HEK293 (cell line): ENCODE measurements around the gene GGT5.
"Not testable (repeated sequence)": the region's sequence is repeated elsewhere in the genome, so short reads cannot be mapped to it uniquely, and the experiment has no call there.

Experiments
- CTCF ChIA-PET: fragments of 350-600 bp; formaldehyde crosslinking; extraction: SDS; loops from one replicate; lab custom pipeline; 2021; ENCODE audit warnings: antibody characterized with exemption; lab: Yijun Ruan, JAX
- POLR2A ChIA-PET: fragments of 300-600 bp; formaldehyde crosslinking; extraction: SDS; loops from one replicate; lab custom pipeline; 2020; ENCODE audit warnings: antibody characterized with exemption, inconsistent platforms; lab: Yijun Ruan, JAX
- H3K27ac ChIP-seq: fragments of 200-500 bp; sonication (Bioruptor generic); 2 replicates; pipeline ENCODE4 v1.5.1; 2014; ENCODE audit warnings: low read depth, low read length, control low read depth, inconsistent platforms; ENCODE audit errors: extremely low read depth
- H3K36me3 ChIP-seq, 2 experiments: fragments of 200-500 bp in 1 of 2; sonication (Bioruptor generic) in 1 of 2; 1 replicate in 1 of 2; 2 replicates in 1 of 2; pipeline ENCODE4 v1.5.1; 2014 to 2017; ENCODE audit warnings: inconsistent platforms in 2 of 2, low read length in 2 of 2; ENCODE audit not compliant: control insufficient read depth in 2 of 2, insufficient read depth in 1 of 2
- H3K4me1 ChIP-seq: fragments of 200-500 bp; sonication (Bioruptor generic); 2 replicates; pipeline ENCODE4 v1.5.1; 2014; ENCODE audit warnings: mild to moderate bottlenecking, low read length, inconsistent platforms; ENCODE audit not compliant: control insufficient read depth, insufficient read depth
- H3K4me3 ChIP-seq: 2 replicates; pipeline ENCODE4 v1.5.1; 2011; ENCODE audit warnings: low read depth, mild to moderate bottlenecking, control low read depth, low read length, moderate library complexity
- H3K9me3 ChIP-seq: fragments of 200-500 bp; sonication (Bioruptor generic); 2 replicates; pipeline ENCODE4 v1.5.1; 2014; ENCODE audit warnings: low read depth, low read length, inconsistent platforms; ENCODE audit not compliant: control insufficient read depth, insufficient read depth
- OSR2 ChIP-seq: fragments of 450-650 bp; formaldehyde crosslinking; IDR thresholded peaks from 2 replicates; pipeline ENCODE4 v1.5.1; 2016; ENCODE audit warnings: missing biosample characterization, missing genetic modification characterization
- RBAK ChIP-seq: fragments of 450-650 bp; formaldehyde crosslinking; IDR thresholded peaks from 2 replicates; pipeline ENCODE4 v1.5.1; 2016; ENCODE audit warnings: missing biosample characterization, missing genetic modification characterization
- SETDB1 ChIP-seq: IDR thresholded peaks from one replicate; pipeline ENCODE4 v1.6.1; 2017; ENCODE audit warnings: mild to moderate bottlenecking, low read length, moderate library complexity, mixed read lengths; ENCODE audit not compliant: insufficient read length
- ZBTB7A ChIP-seq: fragments of 450-650 bp; formaldehyde crosslinking; IDR thresholded peaks from 2 replicates; pipeline ENCODE4 v1.5.1; 2016; ENCODE audit warnings: low read depth, missing biosample characterization, missing genetic modification characterization
- ZIC2 ChIP-seq: fragments of 450-650 bp; formaldehyde crosslinking; IDR thresholded peaks from 2 replicates; pipeline ENCODE4 v1.5.1; 2016; ENCODE audit warnings: missing biosample characterization, missing genetic modification characterization
- ZNF10 ChIP-seq: fragments of 450-650 bp; formaldehyde crosslinking; IDR thresholded peaks from 2 replicates; pipeline ENCODE4 v1.5.1; 2017; ENCODE audit warnings: missing biosample characterization, missing genetic modification characterization
- ZNF121 ChIP-seq: fragments of 450-650 bp; formaldehyde crosslinking; IDR thresholded peaks from 2 replicates; pipeline ENCODE4 v1.5.1; 2016; ENCODE audit warnings: missing biosample characterization, missing genetic modification characterization
- ZNF138 ChIP-seq: fragments of 450-650 bp; formaldehyde crosslinking; IDR thresholded peaks from 2 replicates; pipeline ENCODE4 v1.5.1; 2016; ENCODE audit warnings: missing biosample characterization, missing genetic modification characterization, borderline replicate concordance
- ZNF169 ChIP-seq: fragments of 450-650 bp; formaldehyde crosslinking; IDR thresholded peaks from 2 replicates; pipeline ENCODE4 v1.5.1; 2016; ENCODE audit warnings: missing biosample characterization, missing genetic modification characterization
- ZNF174 ChIP-seq: fragments of 450-650 bp; formaldehyde crosslinking; IDR thresholded peaks from 2 replicates; pipeline ENCODE4 v1.5.0; 2017; ENCODE audit warnings: missing biosample characterization, mild to moderate bottlenecking, missing genetic modification characterization
- ZNF23 ChIP-seq: fragments of 450-650 bp; formaldehyde crosslinking; IDR thresholded peaks from 2 replicates; pipeline ENCODE4 v1.5.1; 2016; ENCODE audit warnings: missing biosample characterization, missing genetic modification characterization, borderline replicate concordance
- ZNF585B ChIP-seq: fragments of 450-650 bp; formaldehyde crosslinking; IDR thresholded peaks from 2 replicates; pipeline ENCODE4 v1.5.1; 2016; ENCODE audit warnings: missing biosample characterization, missing genetic modification characterization
- ZNF660 ChIP-seq: fragments of 450-650 bp; IDR thresholded peaks from 2 replicates; pipeline ENCODE4 v1.5.1; 2018; ENCODE audit warnings: missing biosample characterization, mild to moderate bottlenecking, missing genetic modification characterization
- ZXDB ChIP-seq: fragments of 450-650 bp; formaldehyde crosslinking; IDR thresholded peaks from 2 replicates; pipeline ENCODE4 v1.5.1; 2016; ENCODE audit warnings: missing biosample characterization, missing genetic modification characterization
- TF ChIP-seq, protein P1 (sequence below): fragments of 450-650 bp; formaldehyde crosslinking; IDR thresholded peaks from 2 replicates; pipeline ENCODE4 v1.5.0; 2017; ENCODE audit warnings: missing biosample characterization, missing genetic modification characterization, borderline replicate concordance

GGT5 gene

DNA sequence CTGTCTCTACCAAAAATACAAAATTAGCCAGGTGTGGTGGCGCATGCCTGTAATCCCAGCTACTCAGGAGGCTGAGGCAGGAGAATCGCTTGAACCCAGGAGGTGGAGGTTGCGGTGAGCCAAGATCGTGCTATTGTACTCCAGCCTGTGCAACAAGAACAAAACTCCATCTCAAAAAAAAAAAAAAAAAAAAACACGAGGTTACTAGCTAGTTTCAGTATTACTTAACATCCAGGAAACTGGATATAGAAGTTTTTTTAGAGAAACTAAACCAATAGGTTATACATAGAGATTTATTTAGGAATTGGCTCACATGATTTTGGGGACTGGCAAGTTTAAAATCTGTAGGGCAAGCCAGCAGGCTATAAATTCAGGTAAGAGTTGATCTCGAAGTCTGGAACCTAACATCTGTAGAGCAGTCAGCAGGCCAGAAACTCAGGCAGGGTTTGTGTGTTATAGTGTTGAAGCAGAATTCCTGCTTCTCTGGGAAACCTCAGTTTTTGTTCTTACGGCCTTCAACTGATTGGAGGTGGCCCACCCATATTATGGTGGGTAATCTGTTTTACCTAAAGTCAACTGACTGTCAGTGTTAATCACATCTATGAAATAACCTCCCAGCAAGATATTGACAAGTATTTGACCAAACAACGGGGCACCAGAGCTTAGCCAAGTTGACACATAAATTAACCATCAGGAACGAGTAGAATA is 3.7 kb downstream of the GGT5 start:
- not testable (repeated sequence) for H3K4me3 ChIP-seq, H3K9me3 ChIP-seq
- CTCF ChIA-PET: interaction anchor here (0.6 to 1.5 kb wide), 4 partner anchors 9 to 230 kb away, joined by 3 to 6 read pairs (median 3); no protein-coding TSS in a partner anchor
- TF ChIP-seq ZNF10: peak; percentile 88; the same call in 1 of the 2 replicates
- TF ChIP-seq, all 188 proteins: peak for 1; not testable (repeated sequence) for 187
- H3K36me3 ChIP-seq, POLR2A ChIA-PET, H3K4me1 ChIP-seq, H3K27ac ChIP-seq: not testable (repeated sequence)

DNA sequence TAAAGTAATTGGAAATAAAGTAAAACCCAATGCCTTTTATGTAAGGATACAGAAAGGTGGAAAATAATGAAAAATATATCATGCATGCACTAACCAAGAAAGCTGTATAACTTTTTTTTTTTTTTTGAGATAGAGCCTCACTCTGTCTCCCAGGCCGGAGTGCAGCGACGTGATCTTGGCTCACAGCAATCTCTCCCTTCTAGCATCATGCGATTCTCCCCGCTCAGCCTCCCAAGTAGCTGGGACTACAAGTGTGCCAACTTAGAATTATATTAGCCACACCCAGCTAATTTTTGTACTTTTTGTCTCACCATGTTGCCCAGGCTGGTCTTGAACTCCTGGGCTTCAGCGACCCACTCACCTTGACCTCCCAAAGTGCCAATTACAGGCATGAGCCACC is 4.5 kb downstream of the GGT5 start:
- H3K4me1 ChIP-seq: no peaks in the 10 kb centered on the region; the same call in 1 of the 2 replicates
- H3K9me3 ChIP-seq: no peaks in the 10 kb centered on the region
- H3K4me3 ChIP-seq: no peak overlapping the region
- no peaks in the 10 kb centered on the region for H3K36me3 ChIP-seq
- no peak overlapping the region for H3K27ac ChIP-seq
- POLR2A ChIA-PET: interaction anchor here (0.6 kb wide), 1 partner anchor 389 kb away, joined by 3 read pairs; no protein-coding TSS in a partner anchor
- TF ChIP-seq ZNF660 (tag by site-specific recombination) (no peak), OSR2 (tag by site-specific recombination) (no peak), ZNF23 (no peak), RBAK (tag by site-specific recombination) (no peak), ZNF169 (tag by site-specific recombination) (no peak), ZXDB (tag by site-specific recombination) (no peak), ZNF138 (tag by site-specific recombination) (no peak), ZNF585B (tag by site-specific recombination) (no peak), ZIC2 (tag by site-specific recombination) (no peak), SETDB1 (no peak)
- TF ChIP-seq, protein P1, sequence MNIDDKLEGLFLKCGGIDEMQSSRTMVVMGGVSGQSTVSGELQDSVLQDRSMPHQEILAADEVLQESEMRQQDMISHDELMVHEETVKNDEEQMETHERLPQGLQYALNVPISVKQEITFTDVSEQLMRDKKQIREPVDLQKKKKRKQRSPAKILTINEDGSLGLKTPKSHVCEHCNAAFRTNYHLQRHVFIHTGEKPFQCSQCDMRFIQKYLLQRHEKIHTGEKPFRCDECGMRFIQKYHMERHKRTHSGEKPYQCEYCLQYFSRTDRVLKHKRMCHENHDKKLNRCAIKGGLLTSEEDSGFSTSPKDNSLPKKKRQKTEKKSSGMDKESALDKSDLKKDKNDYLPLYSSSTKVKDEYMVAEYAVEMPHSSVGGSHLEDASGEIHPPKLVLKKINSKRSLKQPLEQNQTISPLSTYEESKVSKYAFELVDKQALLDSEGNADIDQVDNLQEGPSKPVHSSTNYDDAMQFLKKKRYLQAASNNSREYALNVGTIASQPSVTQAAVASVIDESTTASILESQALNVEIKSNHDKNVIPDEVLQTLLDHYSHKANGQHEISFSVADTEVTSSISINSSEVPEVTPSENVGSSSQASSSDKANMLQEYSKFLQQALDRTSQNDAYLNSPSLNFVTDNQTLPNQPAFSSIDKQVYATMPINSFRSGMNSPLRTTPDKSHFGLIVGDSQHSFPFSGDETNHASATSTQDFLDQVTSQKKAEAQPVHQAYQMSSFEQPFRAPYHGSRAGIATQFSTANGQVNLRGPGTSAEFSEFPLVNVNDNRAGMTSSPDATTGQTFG (tag by site-specific recombination): no peak
- TF ChIP-seq, all 188 proteins: peak for 0
- CTCF ChIA-PET: interaction anchor here (0.6 to 1.5 kb wide), 5 partner anchors 8 to 231 kb away, joined by 3 to 6 read pairs (median 3); no protein-coding TSS in a partner anchor

DNA sequence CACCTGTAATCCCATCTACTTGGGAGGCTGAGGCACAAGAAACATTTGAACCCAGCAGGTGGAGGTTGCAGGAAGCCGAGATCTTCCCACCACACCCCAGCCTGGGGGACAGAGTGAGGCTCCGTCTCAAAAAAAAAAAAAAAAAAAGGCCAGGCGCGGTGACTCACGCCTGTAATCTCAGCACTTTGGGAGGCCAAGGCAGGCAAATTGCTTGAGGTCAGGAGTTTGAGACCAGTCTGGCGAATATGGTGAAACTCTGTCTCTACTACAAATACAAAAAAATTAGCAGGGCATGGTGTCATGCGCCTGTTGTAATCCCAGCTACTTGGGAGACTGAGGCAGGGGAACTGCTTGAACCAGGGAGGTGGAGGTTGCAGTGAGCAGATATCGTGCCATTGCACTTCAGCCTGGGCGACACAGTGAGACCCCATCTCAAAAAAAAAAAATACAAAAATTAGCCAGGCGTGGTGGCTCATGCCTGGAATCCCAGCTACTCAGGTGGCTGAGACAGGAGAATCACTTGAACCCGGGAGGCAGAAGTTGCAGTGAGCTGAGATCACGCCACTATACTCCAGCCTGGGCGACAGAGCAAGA is 6.7 kb downstream of the GGT5 start:
- POLR2A ChIA-PET, H3K36me3 ChIP-seq, H3K27ac ChIP-seq, H3K9me3 ChIP-seq, H3K4me3 ChIP-seq, H3K4me1 ChIP-seq: not testable (repeated sequence)
- peak; percentile 69 for TF ChIP-seq ZNF121 (tag by site-specific recombination)
- CTCF ChIA-PET: interaction anchor here (0.8 kb wide), 1 partner anchor 83 kb away, joined by 3 read pairs; no protein-coding TSS in a partner anchor

DNA sequence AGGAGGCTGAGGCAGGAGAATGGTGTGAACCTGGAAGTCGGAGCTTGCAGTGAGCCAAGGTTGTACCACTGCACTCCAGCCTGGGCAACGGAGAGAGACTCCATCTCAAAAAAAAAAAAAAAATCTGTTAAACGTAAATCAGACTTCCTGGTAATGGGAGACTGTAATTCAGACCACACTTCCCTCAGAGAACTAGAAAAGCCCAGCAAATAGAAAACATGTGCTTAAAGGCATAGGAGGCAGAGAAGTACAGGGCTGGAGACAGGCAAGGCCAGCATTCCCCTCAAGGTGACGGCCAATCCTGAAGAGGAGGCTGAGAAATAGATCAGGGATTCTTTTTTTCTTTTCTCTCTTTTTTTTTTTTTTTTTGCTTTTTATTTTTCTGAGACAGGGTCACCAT is 8.2 kb downstream of the GGT5 start:
- Histone ChIP-seq H3K36me3 (no peaks in the 10 kb centered on the region), H3K4me1 (no peaks in the 10 kb centered on the region), H3K27ac (no peak overlapping the region), H3K9me3 (no peaks in the 10 kb centered on the region), H3K4me3 (no peak overlapping the region)
- CTCF ChIA-PET: no interaction called here
- POLR2A ChIA-PET: no interaction called here
- TF ChIP-seq ZBTB7A (no peak), ZNF174 (tag by site-specific recombination) (no peak)
